ENCODE data around the gene CD276.

GRCh38 chr15:73756947-73757513 is 72.8 kb downstream of the CD276 start:
- TF ChIP-seq POLR2A (IDR thresholded peaks at IDR 0.05), result no peak
- TF ChIP-seq, protein P1, sequence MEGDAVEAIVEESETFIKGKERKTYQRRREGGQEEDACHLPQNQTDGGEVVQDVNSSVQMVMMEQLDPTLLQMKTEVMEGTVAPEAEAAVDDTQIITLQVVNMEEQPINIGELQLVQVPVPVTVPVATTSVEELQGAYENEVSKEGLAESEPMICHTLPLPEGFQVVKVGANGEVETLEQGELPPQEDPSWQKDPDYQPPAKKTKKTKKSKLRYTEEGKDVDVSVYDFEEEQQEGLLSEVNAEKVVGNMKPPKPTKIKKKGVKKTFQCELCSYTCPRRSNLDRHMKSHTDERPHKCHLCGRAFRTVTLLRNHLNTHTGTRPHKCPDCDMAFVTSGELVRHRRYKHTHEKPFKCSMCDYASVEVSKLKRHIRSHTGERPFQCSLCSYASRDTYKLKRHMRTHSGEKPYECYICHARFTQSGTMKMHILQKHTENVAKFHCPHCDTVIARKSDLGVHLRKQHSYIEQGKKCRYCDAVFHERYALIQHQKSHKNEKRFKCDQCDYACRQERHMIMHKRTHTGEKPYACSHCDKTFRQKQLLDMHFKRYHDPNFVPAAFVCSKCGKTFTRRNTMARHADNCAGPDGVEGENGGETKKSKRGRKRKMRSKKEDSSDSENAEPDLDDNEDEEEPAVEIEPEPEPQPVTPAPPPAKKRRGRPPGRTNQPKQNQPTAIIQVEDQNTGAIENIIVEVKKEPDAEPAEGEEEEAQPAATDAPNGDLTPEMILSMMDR (IDR thresholded peaks at IDR 0.05), result no peak
